SU-DHL-6 (cell line): Measurements from ENCODE around the gene ARHGAP6.

ENCODE experiments used
- H2AFZ ChIP-seq: fragments of 200-600 bp; sonication (generic); 2 replicates; pipeline ENCODE4 v1.6.1; 2014; ENCODE audit warnings: low read depth, mild to moderate bottlenecking, moderate library complexity, mixed read lengths, antibody characterized with exemption, low read length; ENCODE audit not compliant: severe bottlenecking
- H3F3A ChIP-seq: fragments of 200-600 bp; shearing (Covaris generic); 2 replicates; pipeline ENCODE4 v1.6.0; 2016; ENCODE audit warnings: antibody characterized with exemption, mild to moderate bottlenecking; ENCODE audit not compliant: insufficient read depth
- H3K27ac ChIP-seq: fragments of 200-600 bp; sonication (generic); 2 replicates; pipeline ENCODE4 v1.5.1; 2016; ENCODE audit warnings: low read depth, mild to moderate bottlenecking, low read length, moderate library complexity, mixed read lengths
- H3K27me3 ChIP-seq: fragments of 200-600 bp; sonication (generic), shearing (Covaris generic); 2 replicates; pipeline ENCODE4 v1.6.0; 2014; ENCODE audit warnings: mild to moderate bottlenecking, low read length
- H3K36me3 ChIP-seq: fragments of 200-600 bp; sonication (generic); 2 replicates; pipeline ENCODE4 v1.6.1; 2014; ENCODE audit warnings: mild to moderate bottlenecking, low read length, mixed read lengths
- H3K4me2 ChIP-seq: fragments of 300-600, 200-600 bp; shearing (Covaris generic), sonication (generic); 2 replicates; pipeline ENCODE4 v1.6.0; 2014; ENCODE audit warnings: low read length, low read depth, mild to moderate bottlenecking; ENCODE audit not compliant: poor library complexity, severe bottlenecking
- H3K4me3 ChIP-seq: fragments of 200-600 bp; sonication (generic); 2 replicates; pipeline ENCODE4 v1.5.1; 2014; ENCODE audit warnings: antibody characterized with exemption, low read length, mild to moderate bottlenecking, mixed read lengths; ENCODE audit not compliant: insufficient read depth, poor library complexity, severe bottlenecking
- H3K79me2 ChIP-seq: fragments of 200-600 bp; sonication (generic); 2 replicates; pipeline ENCODE4 v1.6.1; 2014; ENCODE audit warnings: mild to moderate bottlenecking, low read length, moderate library complexity; ENCODE audit not compliant: insufficient read depth
- H3K9ac ChIP-seq: fragments of 200-600 bp; sonication (generic); 2 replicates; pipeline ENCODE4 v1.7.0; 2014; ENCODE audit warnings: mild to moderate bottlenecking, low read length
- H3K9me2 ChIP-seq: fragments of 200-600 bp; sonication (generic); replicated peaks from 2 replicates; pipeline ENCODE4 v1.6.1; 2014; ENCODE audit warnings: low read length; ENCODE audit not compliant: insufficient read depth
- H3K9me3 ChIP-seq: fragments of 200-600 bp; sonication (generic); 2 replicates; pipeline ENCODE4 v1.6.1; 2014; ENCODE audit warnings: low read length, mixed read lengths; ENCODE audit not compliant: insufficient read depth
- H4K20me1 ChIP-seq: fragments of 200-600 bp; sonication (generic); 2 replicates; pipeline ENCODE4 v1.6.1; 2014; ENCODE audit warnings: low read depth, mild to moderate bottlenecking, antibody characterized with exemption, low read length, moderate library complexity, mixed read lengths
- CTCF ChIP-seq: fragments of 200-600 bp; sonication (generic); IDR thresholded peaks from one replicate; pipeline ENCODE4 v1.5.1; 2017; ENCODE audit warnings: antibody characterized with exemption, mild to moderate bottlenecking, low read length, moderate library complexity; ENCODE audit not compliant: insufficient read depth, poor library complexity, severe bottlenecking
- EZH2phosphoT487 ChIP-seq: fragments of 200-600 bp; sonication (generic), shearing (Covaris generic); conservative IDR thresholded peaks from 2 replicates; pipeline ENCODE4 v1.6.1; 2018; ENCODE audit warnings: mild to moderate bottlenecking, antibody characterized with exemption, low read length, moderate library complexity, mixed read lengths

ARHGAP6 gene

GRCh38 chrX:11375614-11376119 is 290.1 kb downstream of the ARHGAP6 start:
- Histone ChIP-seq H3K27ac (no peak overlapping the region), H3K4me2 (no peak overlapping the region), H2AFZ (no peak overlapping the region), H3K79me2 (no peaks in the 10 kb centered on the region), H3F3A (no peaks in the 10 kb centered on the region), H4K20me1 (no peaks in the 10 kb centered on the region), H3K27me3 (no peaks in the 10 kb centered on the region), H3K36me3 (no peaks in the 10 kb centered on the region), H3K9ac (no peak overlapping the region), H3K4me3 (no peak overlapping the region), H3K9me2 (no peaks in the 10 kb centered on the region), H3K9me3 (no peaks in the 10 kb centered on the region)
- no peak for TF ChIP-seq EZH2phosphoT487
- no peak for TF ChIP-seq CTCF

- Histone ChIP-seq H3K9me2 (no peaks in the 10 kb centered on the region), H3K4me2 (no peak overlapping the region), H3K9me3 (no peaks in the 10 kb centered on the region), H2AFZ (no peak overlapping the region), H3F3A (no peaks in the 10 kb centered on the region), H4K20me1 (no peaks in the 10 kb centered on the region), H3K79me2 (no peaks in the 10 kb centered on the region), H3K27ac (no peak overlapping the region), H3K4me3 (no peak overlapping the region), H3K27me3 (no peaks in the 10 kb centered on the region), H3K9ac (no peak overlapping the region), H3K36me3 (no peaks in the 10 kb centered on the region)
- TF ChIP-seq CTCF (no peak), EZH2phosphoT487 (no peak)
Observed at GRCh38 chrX:11374570-11374969, 291.1 kb downstream of the ARHGAP6 start.

- Histone ChIP-seq H3K27ac (no peak overlapping the region), H3K9me2 (no peaks in the 10 kb centered on the region), H3K4me3 (no peak overlapping the region), H3K27me3 (no peaks in the 10 kb centered on the region), H3K9me3 (no peaks in the 10 kb centered on the region), H4K20me1 (no peaks in the 10 kb centered on the region), H3K4me2 (no peak overlapping the region), H3K36me3 (no peaks in the 10 kb centered on the region), H2AFZ (no peak overlapping the region), H3K79me2 (no peaks in the 10 kb centered on the region), H3F3A (no peaks in the 10 kb centered on the region), H3K9ac (no peak overlapping the region)
- TF ChIP-seq EZH2phosphoT487 (no peak), CTCF (no peak)
Observed at GRCh38 chrX:11371106-11371505, 294.6 kb downstream of the ARHGAP6 start.
